ENCODE results near the gene PHF5A.

- TF ChIP-seq, protein P1, sequence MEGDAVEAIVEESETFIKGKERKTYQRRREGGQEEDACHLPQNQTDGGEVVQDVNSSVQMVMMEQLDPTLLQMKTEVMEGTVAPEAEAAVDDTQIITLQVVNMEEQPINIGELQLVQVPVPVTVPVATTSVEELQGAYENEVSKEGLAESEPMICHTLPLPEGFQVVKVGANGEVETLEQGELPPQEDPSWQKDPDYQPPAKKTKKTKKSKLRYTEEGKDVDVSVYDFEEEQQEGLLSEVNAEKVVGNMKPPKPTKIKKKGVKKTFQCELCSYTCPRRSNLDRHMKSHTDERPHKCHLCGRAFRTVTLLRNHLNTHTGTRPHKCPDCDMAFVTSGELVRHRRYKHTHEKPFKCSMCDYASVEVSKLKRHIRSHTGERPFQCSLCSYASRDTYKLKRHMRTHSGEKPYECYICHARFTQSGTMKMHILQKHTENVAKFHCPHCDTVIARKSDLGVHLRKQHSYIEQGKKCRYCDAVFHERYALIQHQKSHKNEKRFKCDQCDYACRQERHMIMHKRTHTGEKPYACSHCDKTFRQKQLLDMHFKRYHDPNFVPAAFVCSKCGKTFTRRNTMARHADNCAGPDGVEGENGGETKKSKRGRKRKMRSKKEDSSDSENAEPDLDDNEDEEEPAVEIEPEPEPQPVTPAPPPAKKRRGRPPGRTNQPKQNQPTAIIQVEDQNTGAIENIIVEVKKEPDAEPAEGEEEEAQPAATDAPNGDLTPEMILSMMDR (IDR thresholded peaks at IDR 0.05) = no peak
- no peak for TF ChIP-seq EZH2 (IDR thresholded peaks at IDR 0.05)
- no peak for TF ChIP-seq EZH2phosphoT487 (IDR thresholded peaks at IDR 0.05)
Observed at GRCh38 chr22:41468381-41469217, at the start of gene PHF5A, which contains the start of gene ACO2.

All from neural progenitor cell (in vitro differentiated cells).